BJ (cell line): Measurements from ENCODE around the gene SUN5. TPM values are rescaled to one million over a fixed set of nuclear protein-coding genes. Genes with fewer than 3 reads are reported as not detected.

ENCODE experiments used
- CTCF ChIA-PET: fragments of 350-600 bp; formaldehyde crosslinking; extraction: SDS; loops from one replicate; lab custom pipeline; 2021; ENCODE audit warnings: antibody characterized with exemption, inconsistent platforms; lab: Yijun Ruan, JAX
- POLR2A ChIA-PET: fragments of 300-600 bp; sonication (Branson Sonifier 250); formaldehyde crosslinking; extraction: SDS; loops from one replicate; lab custom pipeline; 2021; ENCODE audit warnings: antibody characterized with exemption; lab: Charles Lee
- DNase-seq: peaks from one replicate; pipeline ENCODE4 v3.0.0-alpha.2; 2011; ENCODE audit warnings: low read depth
- H3K27me3 ChIP-seq: 2 replicates; pipeline ENCODE4 v1.6.0; 2011; ENCODE audit warnings: low read length; ENCODE audit not compliant: control insufficient read depth, insufficient read depth
- H3K36me3 ChIP-seq: 2 replicates; pipeline ENCODE4 v1.5.1; 2011; ENCODE audit warnings: low read length; ENCODE audit not compliant: control insufficient read depth, insufficient read depth
- H3K4me3 ChIP-seq: 2 replicates; pipeline ENCODE4 v1.5.1; 2011; ENCODE audit warnings: low read depth, mild to moderate bottlenecking, control low read depth, low read length
- CTCF ChIP-seq: IDR thresholded peaks from 2 replicates; pipeline ENCODE4 v1.5.1; 2011; ENCODE audit warnings: low read depth, mild to moderate bottlenecking, control low read depth, inconsistent platforms, low read length, moderate library complexity; ENCODE audit not compliant: insufficient read depth
- polyA plus RNA-seq: library from polyadenylated mRNA; depleted of rRNA; stranded (reverse); fragments of >200 nt; gene quantifications from 2 replicates; pipeline ENCODE4 v1.2.3, GENCODE V29; 2011

SUN5 gene
- polyA plus RNA-seq, 1 experiment = not detected

GRCh38 chr20:32970115-32970972 is 33.9 kb downstream of the SUN5 start:
- POLR2A ChIA-PET = no interaction called here
- no peak for DNase-seq
- no peak overlapping the region for H3K4me3 ChIP-seq
- H3K36me3 ChIP-seq = no peaks in the 10 kb centered on the region
- CTCF ChIA-PET = no interaction called here
- no peak for TF ChIP-seq CTCF
- H3K27me3 ChIP-seq = peaks cover 2% of the 10 kb centered on the region; the same call in 1 of the 2 replicates

- H3K4me3 ChIP-seq = no peak overlapping the region
- DNase-seq = no peak
- ChIA-PET CTCF (no interaction called here), POLR2A (no interaction called here)
- peaks cover 2% of the 10 kb centered on the region; the same call in 1 of the 2 replicates for H3K27me3 ChIP-seq
- no peaks in the 10 kb centered on the region for H3K36me3 ChIP-seq
- TF ChIP-seq CTCF = no peak
Measured at GRCh38 chr20:32969356-32970114, 34.7 kb downstream of the SUN5 start.

- H3K27me3 ChIP-seq = no peaks in the 10 kb centered on the region; the same call in 1 of the 2 replicates
- no peak for TF ChIP-seq CTCF
- H3K4me3 ChIP-seq = no peak overlapping the region
- H3K36me3 ChIP-seq = no peaks in the 10 kb centered on the region
- CTCF ChIA-PET = interaction anchor here (2.0 kb wide), 1 partner anchor 23 kb away, joined by 5 read pairs; no protein-coding TSS in a partner anchor
- no peak for DNase-seq
- POLR2A ChIA-PET = no interaction called here
Measured at GRCh38 chr20:32968478-32969241, 35.6 kb downstream of the SUN5 start.

GRCh38 chr20:32967961-32968457 is 36.2 kb downstream of the SUN5 start:
- no peak overlapping the region for H3K4me3 ChIP-seq
- H3K27me3 ChIP-seq = no peaks in the 10 kb centered on the region; the same call in 1 of the 2 replicates
- no peak for TF ChIP-seq CTCF
- no peak for DNase-seq
- no peaks in the 10 kb centered on the region for H3K36me3 ChIP-seq
- ChIA-PET POLR2A (no interaction called here), CTCF (interaction anchor here (0.9 to 2.0 kb wide), 2 partner anchors 23 to 332 kb away, joined by 4 to 5 read pairs; no protein-coding TSS in a partner anchor)
